HL-60 (cell line): ENCODE measurements around the gene SLC40A1.
A peak's percentile ranks its signal among the peaks of the same experiment; 100 is the strongest.

ENCODE experiments used
- DNase-seq, 2 experiments: peaks; one replicate each; pipeline ENCODE4 v3.0.0-alpha.2; 2010 to 2020; ENCODE audit warnings: low read depth in 1 of 2, low spot score in 1 of 2
- H3K27ac ChIP-seq: fragments of 250-450 bp; sonication (Bioruptor Pico); replicated peaks from 2 replicates; pipeline ENCODE4 v1.5.1; 2020; ENCODE audit warnings: mild to moderate bottlenecking, moderate library complexity
- H3K27me3 ChIP-seq: fragments of 250-450 bp; sonication (Bioruptor Pico); 2 replicates; pipeline ENCODE4 v1.5.1; 2021; ENCODE audit warnings: mild to moderate bottlenecking, moderate library complexity; ENCODE audit not compliant: insufficient read depth, poor library complexity, severe bottlenecking
- H3K4me3 ChIP-seq: replicated peaks from 2 replicates; pipeline ENCODE4 v1.5.1; 2011; ENCODE audit warnings: mild to moderate bottlenecking, control low read depth, low read length; ENCODE audit not compliant: insufficient read depth
- CTCF ChIP-seq: IDR thresholded peaks from one replicate; pipeline ENCODE4 v1.5.1; 2011; ENCODE audit warnings: low read length, control low read depth, inconsistent platforms; ENCODE audit not compliant: insufficient read depth
- GABPA ChIP-seq: IDR thresholded peaks from 2 replicates; pipeline ENCODE4 v1.6.1; 2012; ENCODE audit warnings: low read depth
- POLR2AphosphoS5 ChIP-seq: IDR thresholded peaks from 2 replicates; pipeline ENCODE4 v1.6.1; 2012; ENCODE audit warnings: low read depth
- REST ChIP-seq: IDR thresholded peaks from 2 replicates; pipeline ENCODE4 v1.6.1; 2012; ENCODE audit warnings: low read depth; ENCODE audit not compliant: insufficient replicate concordance
- SPI1 ChIP-seq: IDR thresholded peaks from 2 replicates; pipeline ENCODE4 v1.6.1; 2012; ENCODE audit warnings: low read depth, mild to moderate bottlenecking, borderline replicate concordance

SLC40A1 gene

GRCh38 chr2:189521699-189522434 is 58.7 kb downstream of the SLC40A1 start:
- peak in 1 of 2 experiments; percentile 36 for DNase-seq
- TF ChIP-seq GABPA (no peak), CTCF (no peak), REST (no peak), POLR2AphosphoS5 (no peak), SPI1 (no peak)
- Histone ChIP-seq H3K27ac (no peak overlapping the region), H3K4me3 (no peak overlapping the region), H3K27me3 (no peaks in the 10 kb centered on the region)

GRCh38 chr2:189519631-189520387 is 60.8 kb downstream of the SLC40A1 start:
- DNase-seq: no peak
- Histone ChIP-seq H3K4me3 (no peak overlapping the region), H3K27ac (no peak overlapping the region), H3K27me3 (no peaks in the 10 kb centered on the region)
- TF ChIP-seq CTCF: no peak
- TF ChIP-seq REST: no peak
- no peak for TF ChIP-seq GABPA
- TF ChIP-seq SPI1: no peak
- no peak for TF ChIP-seq POLR2AphosphoS5

GRCh38 chr2:189517847-189518535 is 62.6 kb downstream of the SLC40A1 start:
- Histone ChIP-seq H3K27ac (no peak overlapping the region), H3K27me3 (no peaks in the 10 kb centered on the region), H3K4me3 (no peak overlapping the region)
- TF ChIP-seq SPI1 (no peak), REST (no peak), GABPA (no peak), CTCF (no peak), POLR2AphosphoS5 (no peak)
- no peak for DNase-seq
